GM21381 (cell line): ENCODE results near the gene TLE4.

ENCODE experiments used
- ATAC-seq: cut with Tn5 transposase; IDR thresholded peaks from one replicate; pipeline ENCODE4 v1.9.1; 2021; ENCODE audit warnings: mild to moderate bottlenecking, moderate library complexity; ENCODE audit not compliant: unreplicated experiment

TLE4 gene

GRCh38 chr9:79570448-79571308 lies 1.1 kb upstream of the TLE4 start:
- ATAC-seq: no peak

GRCh38 chr9:79572032-79572607 lies 355 bp downstream of the TLE4 start:
- ATAC-seq: no peak

GRCh38 chr9:79572608-79573411 lies 1.0 kb downstream of the TLE4 start:
- no peak for ATAC-seq

GRCh38 chr9:79573412-79573923 lies 1.7 kb downstream of the TLE4 start:
- ATAC-seq: no peak

- ATAC-seq: no peak
These were observed 2.4 kb downstream of the TLE4 start for GRCh38 chr9:79574136-79574535.

- no peak for ATAC-seq
These were observed 3.0 kb downstream of the TLE4 start for GRCh38 chr9:79574781-79575180.

- ATAC-seq: no peak
These were observed 3.8 kb downstream of the TLE4 start for GRCh38 chr9:79575547-79575946.

- no peak for ATAC-seq
These were observed 6.4 kb downstream of the TLE4 start for GRCh38 chr9:79577969-79578723.

GRCh38 chr9:79578891-79579290 lies 7.1 kb downstream of the TLE4 start:
- no peak for ATAC-seq

GRCh38 chr9:79579624-79580023 lies 7.9 kb downstream of the TLE4 start:
- no peak for ATAC-seq

GRCh38 chr9:79580055-79580454 lies 8.3 kb downstream of the TLE4 start:
- ATAC-seq: no peak

GRCh38 chr9:79581388-79581787 lies 9.6 kb downstream of the TLE4 start:
- ATAC-seq: no peak

GRCh38 chr9:79581794-79582193 lies 10.0 kb downstream of the TLE4 start:
- no peak for ATAC-seq

- no peak for ATAC-seq
These were observed 12.3 kb downstream of the TLE4 start for GRCh38 chr9:79583952-79584654.

GRCh38 chr9:79584655-79584982 lies 12.9 kb downstream of the TLE4 start:
- no peak for ATAC-seq

GRCh38 chr9:79588488-79589223 lies 16.9 kb downstream of the TLE4 start:
- ATAC-seq: no peak

- ATAC-seq: no peak
These were observed 19.7 kb downstream of the TLE4 start for GRCh38 chr9:79591458-79591857.

- peak; percentile 55 for ATAC-seq
These were observed 21.1 kb downstream of the TLE4 start for GRCh38 chr9:79592726-79593493.
